Measurements from ENCODE around the gene ESAM. TPM values are rescaled to one million over a fixed set of nuclear protein-coding genes. Genes with fewer than 3 reads are reported as not detected.

The ESAM gene
- total and polyA plus RNA-seq, 2 of the 8 experiments (the other 6 are each of a cell fraction or from before 2014, with no cell fraction given), result 0.09 TPM; not detected in 1

- H3K18ac ChIP-seq (ENCODE audit: extremely low read depth, low read length), result no peak overlapping the region
- no peak for DNase-seq (ENCODE audit: low read depth in 1 of 2, low spot score in 2 of 2)
- FAIRE-seq, result no peak
- H3K4me2 ChIP-seq (ENCODE audit: insufficient read depth in 1 of 2, low read depth in 2 of 2, low read length in 2 of 2), result no peak overlapping the region
- H3K79me2 ChIP-seq (ENCODE audit: control insufficient read depth in 1 of 2, insufficient read depth in 2 of 2, low read length in 2 of 2), result no peaks in the 10 kb centered on the region
- no peak overlapping the region for H4K91ac ChIP-seq (replicated peaks; ENCODE audit: insufficient read length, low read length)
- H3K79me1 ChIP-seq (ENCODE audit: low read depth, low read length), result no peaks in the 10 kb centered on the region
- no peak overlapping the region for H2BK120ac ChIP-seq (replicated peaks; ENCODE audit: low read depth, low read length)
- no peak overlapping the region for H4K5ac ChIP-seq (ENCODE audit: insufficient read length, low read depth, low read length)
- no peak overlapping the region for H4K8ac ChIP-seq (ENCODE audit: extremely low read depth, insufficient read depth, low read length)
- H3K36me3 ChIP-seq (ENCODE audit: control insufficient read depth in 2 of 4, insufficient read depth in 4 of 4, low read length in 3 of 4), result no peaks in the 10 kb centered on the region
- H3K27ac ChIP-seq (ENCODE audit: low read depth, low read length), result no peak overlapping the region
- TF ChIP-seq YY1 (IDR thresholded peaks at IDR 0.05; ENCODE audit: low read depth, low read length), result no peak
- TF ChIP-seq SP4 (IDR thresholded peaks at IDR 0.05; ENCODE audit: low read length), result no peak
- no peak for TF ChIP-seq TAF7 (optimal IDR thresholded peaks at IDR 0.05; ENCODE audit: borderline replicate concordance, low read depth, low read length)
- no peak for TF ChIP-seq TAF1 (IDR thresholded peaks at IDR 0.05; ENCODE audit: low read depth, low read length)
- no peak for TF ChIP-seq JUN (IDR thresholded peaks at IDR 0.05; ENCODE audit: low read depth, low read length)
- no peak for TF ChIP-seq SP2 (IDR thresholded peaks at IDR 0.05; ENCODE audit: low read length)
- TF ChIP-seq ATF2 (IDR thresholded peaks at IDR 0.05; ENCODE audit: low read length), result no peak
- TF ChIP-seq FOSL1 (IDR thresholded peaks at IDR 0.05; ENCODE audit: insufficient read depth, low read depth, low read length), result no peak
- no peak for TF ChIP-seq TCF12 (IDR thresholded peaks at IDR 0.05; ENCODE audit: low read depth, low read length)
- no peak overlapping the region for H2AK5ac ChIP-seq (ENCODE audit: low read depth, low read length)
- H3K4ac ChIP-seq (replicated peaks; ENCODE audit: insufficient read length, low read depth, low read length), result no peak overlapping the region
- no peak overlapping the region for H3K23ac ChIP-seq (ENCODE audit: insufficient read length)
- peaks cover 0 to 2% of the 10 kb centered on the region in 2 experiments for H4K20me1 ChIP-seq (replicated peaks in 1 of 2; ENCODE audit: control insufficient read depth in 1 of 2, insufficient read depth in 2 of 2, low read length in 2 of 2)
- ChIA-PET POLR2A (ENCODE audit: partially characterized antibody) (no interaction called here), CTCF (ENCODE audit: partially characterized antibody) (interaction anchor here (1.2 kb wide), 1 partner anchor 138 kb away, joined by 3 read pairs; no protein-coding TSS in a partner anchor)
- H3K23me2 ChIP-seq (ENCODE audit: low read depth, low read length), result no peaks in the 10 kb centered on the region; the same call in 1 of the 2 replicates
- no peak overlapping the region for H2BK15ac ChIP-seq (ENCODE audit: low read length)
- no peak overlapping the region for H2BK5ac ChIP-seq (ENCODE audit: low read depth, low read length)
- H3K4me3 ChIP-seq (ENCODE audit: extremely low read depth in 1 of 4, insufficient read depth in 2 of 4, low read depth in 3 of 4, low read length in 4 of 4), result no peak overlapping the region
- peaks cover 0 to 16% (median 11%) of the 10 kb centered on the region in 4 experiments; a peak in 5 of 7 replicates for H3K27me3 ChIP-seq (replicated peaks in 1 of 4; ENCODE audit: control insufficient read depth in 3 of 4, extremely low read depth in 1 of 4, insufficient read depth in 3 of 4, low read length in 3 of 4)
- H3K9me3 ChIP-seq (ENCODE audit: insufficient read depth in 2 of 2, low read depth in 1 of 2, low read length in 1 of 2), result no peaks in the 10 kb centered on the region
- H2AFZ ChIP-seq (ENCODE audit: low read length), result no peak overlapping the region
- no peak overlapping the region for H2BK20ac ChIP-seq (ENCODE audit: low read length)
- no peak overlapping the region for H3K9ac ChIP-seq (replicated peaks in 1 of 4; ENCODE audit: extremely low read depth in 1 of 4, low read depth in 3 of 4, low read length in 3 of 4)
- no peak overlapping the region for H2BK12ac ChIP-seq (ENCODE audit: low read depth, low read length)
- H3K14ac ChIP-seq (ENCODE audit: insufficient read length), result no peak overlapping the region
- H3K56ac ChIP-seq (replicated peaks; ENCODE audit: insufficient read length, low read depth, low read length), result no peak overlapping the region
- peaks cover 8 to 15% (median 10%) of the 10 kb centered on the region in 4 experiments for H3K4me1 ChIP-seq (replicated peaks in 1 of 4; ENCODE audit: control insufficient read depth in 3 of 4, insufficient read depth in 4 of 4, low read length in 3 of 4)
- WGBS, 2 experiments (ENCODE audit: extremely low coverage in 1 of 2, insufficient coverage in 1 of 2, insufficient read length in 1 of 2, insufficient replicate concordance in 2 of 2, low coverage in 1 of 2, low lambda C conversion rate in 2 of 2, missing lambda C conversion rate in 1 of 2), result 82% methylated on average over 2 of the region's 2 CpGs; no CpG with 5 or more reads in 1 of the 2 experiments
These were observed 34.0 kb downstream of the ESAM start for GRCh38 chr11:124728134-124728533.
